ENCODE measurements around the gene NR1I3.
"Not testable (repeated sequence)": the region's sequence is repeated elsewhere in the genome, so short reads cannot be mapped to it uniquely, and the experiment has no call there.

Gene NR1I3

DNA sequence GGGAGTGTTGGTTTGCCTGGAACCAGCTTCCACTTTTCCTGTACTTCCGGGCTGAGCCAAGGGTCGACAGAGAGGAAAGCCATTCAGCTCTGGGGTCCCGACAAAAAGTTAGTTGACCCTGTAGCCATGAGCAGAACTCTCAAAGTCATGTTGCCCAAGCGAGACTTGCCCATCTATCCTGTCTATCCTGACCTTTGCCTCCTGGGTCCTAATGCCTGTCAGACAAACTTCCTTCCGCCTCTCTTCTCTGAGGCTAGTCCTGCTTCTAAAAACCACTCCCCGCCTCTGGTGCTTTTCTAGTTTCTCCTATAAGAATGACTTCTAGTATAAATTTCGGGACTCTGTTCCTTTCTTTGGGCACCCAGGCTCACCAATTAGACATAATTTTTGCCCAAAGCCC is 12.8 kb upstream of the NR1I3 start:
- in situ Hi-C loops (cut with MboI; ENCODE audit: low sequenced_read_pairs) = no loop called here

- in situ Hi-C loops (cut with MboI; ENCODE audit: low sequenced_read_pairs) = not testable (repeated sequence)
These were observed 12.1 kb upstream of the NR1I3 start for GRCh38 chr1:161250100-161250499.

GRCh38 chr1:161244888-161245287 is 6.9 kb upstream of the NR1I3 start:
- in situ Hi-C loops (cut with MboI; ENCODE audit: low sequenced_read_pairs) = no loop called here

- in situ Hi-C loops (cut with MboI; ENCODE audit: low sequenced_read_pairs) = no loop called here
These were observed 4.3 kb upstream of the NR1I3 start for GRCh38 chr1:161242313-161242712.

GRCh38 chr1:161241682-161242081 is 3.7 kb upstream of the NR1I3 start:
- in situ Hi-C loops (cut with MboI; ENCODE audit: low sequenced_read_pairs) = no loop called here

DNA sequence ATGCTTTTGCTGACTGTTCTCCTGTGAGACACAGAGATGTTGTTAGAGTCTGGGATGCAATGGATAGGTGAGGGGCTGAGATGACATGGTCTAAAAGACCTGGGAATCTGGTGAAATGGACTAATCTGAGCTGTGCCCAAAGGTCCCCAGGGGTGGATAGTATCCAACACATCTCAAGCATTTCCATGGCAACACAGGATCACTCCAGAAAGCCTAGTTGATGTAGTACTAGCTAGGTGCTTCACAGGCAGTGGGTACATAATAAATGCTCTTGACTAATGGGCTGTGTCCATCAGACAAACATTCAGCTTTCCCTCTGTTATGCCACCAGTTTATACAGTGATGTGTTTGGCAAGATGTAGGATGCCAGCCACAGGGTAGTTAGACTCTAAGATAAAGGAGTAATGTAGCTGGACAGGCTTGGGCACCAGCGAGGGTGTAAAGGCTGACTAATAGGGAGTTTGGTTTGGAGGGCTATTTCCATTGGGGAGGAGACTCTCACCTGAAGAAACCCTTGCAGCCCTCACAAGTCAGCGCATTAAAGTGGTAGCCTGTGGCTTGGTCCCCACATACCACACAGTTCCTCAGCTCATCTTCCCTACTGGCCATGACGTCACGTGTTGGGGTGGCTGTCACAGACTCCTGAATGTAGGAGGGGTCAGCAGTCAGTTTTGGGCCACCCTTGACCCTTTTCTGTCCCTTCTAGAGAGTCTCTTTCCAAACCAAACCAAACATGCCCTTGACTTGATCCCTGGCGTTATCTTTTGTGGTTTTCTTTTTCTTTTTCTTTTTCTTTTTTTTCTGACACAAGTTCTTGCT is 1.8 kb downstream of the NR1I3 start:
- in situ Hi-C loops (cut with MboI; ENCODE audit: low sequenced_read_pairs) = no loop called here

GRCh38 chr1:161233102-161233501 is 4.9 kb downstream of the NR1I3 start:
- in situ Hi-C loops (cut with MboI; ENCODE audit: low sequenced_read_pairs) = no loop called here

GRCh38 chr1:161230762-161231161 is 7.2 kb downstream of the NR1I3 start:
- in situ Hi-C loops (cut with MboI; ENCODE audit: low sequenced_read_pairs) = no loop called here

DNA sequence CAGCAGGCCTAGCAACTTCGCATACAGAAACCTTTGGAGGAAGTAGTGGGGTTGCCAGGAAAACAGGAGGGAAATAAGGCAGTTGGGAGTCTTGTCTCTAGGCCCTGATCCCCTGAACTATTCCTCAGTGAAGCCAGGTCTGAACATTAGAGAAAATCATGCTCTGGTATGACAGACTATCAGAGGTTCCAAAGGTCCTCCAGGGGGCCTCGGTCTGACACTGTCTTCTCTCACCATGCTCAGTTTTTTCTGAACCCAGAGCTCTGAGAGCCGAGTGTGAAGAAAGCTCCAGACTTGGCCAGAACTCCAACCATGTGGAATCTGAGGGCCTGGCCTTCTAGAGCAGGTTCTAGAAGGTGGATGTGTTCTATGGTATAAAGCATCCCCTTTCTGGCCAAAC is 8.1 kb downstream of the NR1I3 start:
- in situ Hi-C loops (cut with MboI; ENCODE audit: low sequenced_read_pairs) = no loop called here

DNA sequence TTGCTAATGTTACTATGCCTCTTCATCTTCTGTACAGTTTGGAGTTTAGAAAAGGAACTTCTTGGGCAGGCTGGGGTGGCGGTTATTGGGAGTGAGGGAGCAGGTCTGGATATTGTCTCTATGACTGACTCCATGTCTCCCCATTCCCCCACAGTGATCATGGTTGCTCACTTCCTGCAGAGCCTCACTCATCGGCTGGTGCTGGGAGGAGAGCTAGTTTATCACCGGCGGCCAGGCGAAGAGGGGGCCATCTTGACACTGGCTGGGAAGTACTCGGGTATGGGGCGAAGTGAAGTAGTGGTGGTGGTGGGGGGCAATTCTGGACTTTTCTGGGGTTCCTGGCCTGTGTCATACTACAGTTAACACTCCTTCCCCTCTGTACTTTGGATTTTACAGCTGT is 10.0 kb downstream of the NR1I3 start:
- in situ Hi-C loops (cut with MboI; ENCODE audit: low sequenced_read_pairs) = no loop called here

DNA sequence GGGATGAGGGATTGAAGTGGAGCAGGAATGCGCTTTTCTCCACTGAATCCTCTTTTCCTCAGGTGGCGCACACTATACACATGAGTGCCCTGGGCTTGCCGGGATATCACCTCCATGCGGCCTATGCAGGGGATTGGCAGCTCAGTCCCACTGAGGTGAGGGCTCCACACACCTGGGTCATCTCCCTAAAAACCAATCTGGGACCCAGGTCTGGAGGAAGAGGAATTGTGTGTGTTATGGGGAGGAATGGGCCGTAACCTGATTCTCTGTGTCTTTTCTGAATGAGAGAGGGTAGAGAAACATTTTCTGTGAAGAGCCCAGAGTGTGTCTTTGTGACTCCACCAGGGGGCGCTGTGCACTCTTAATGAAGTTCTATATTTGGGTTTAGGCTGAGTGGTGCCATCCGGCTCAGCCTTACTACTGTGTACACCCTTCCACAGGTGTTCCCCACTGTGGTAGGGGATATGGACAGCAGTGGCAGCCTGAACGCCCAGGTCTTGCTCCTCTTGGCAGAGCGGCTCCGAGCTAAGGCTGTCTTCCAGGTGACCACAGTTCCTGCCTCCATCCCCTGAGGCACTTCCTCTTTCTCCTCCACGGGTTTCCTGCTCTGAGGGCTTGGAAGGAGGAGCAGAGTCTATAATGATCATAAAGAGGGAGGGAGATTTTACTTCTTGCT is 10.7 kb downstream of the NR1I3 start:
- in situ Hi-C loops (cut with MboI; ENCODE audit: low sequenced_read_pairs) = no loop called here

GRCh38 chr1:161226759-161227158 is 11.2 kb downstream of the NR1I3 start:
- in situ Hi-C loops (cut with MboI; ENCODE audit: low sequenced_read_pairs) = no loop called here

GRCh38 chr1:161226320-161226711 is 11.7 kb downstream of the NR1I3 start:
- in situ Hi-C loops (cut with MboI; ENCODE audit: low sequenced_read_pairs) = no loop called here

GRCh38 chr1:161225534-161226319 is 12.3 kb downstream of the NR1I3 start, which contains the start of gene TOMM40L:
Gene TOMM40L (plus strand): TSS chr1:161226060. CDS start chr1:161226490, 430 bp downstream.
- in situ Hi-C loops (cut with MboI; ENCODE audit: low sequenced_read_pairs) = no loop called here

DNA sequence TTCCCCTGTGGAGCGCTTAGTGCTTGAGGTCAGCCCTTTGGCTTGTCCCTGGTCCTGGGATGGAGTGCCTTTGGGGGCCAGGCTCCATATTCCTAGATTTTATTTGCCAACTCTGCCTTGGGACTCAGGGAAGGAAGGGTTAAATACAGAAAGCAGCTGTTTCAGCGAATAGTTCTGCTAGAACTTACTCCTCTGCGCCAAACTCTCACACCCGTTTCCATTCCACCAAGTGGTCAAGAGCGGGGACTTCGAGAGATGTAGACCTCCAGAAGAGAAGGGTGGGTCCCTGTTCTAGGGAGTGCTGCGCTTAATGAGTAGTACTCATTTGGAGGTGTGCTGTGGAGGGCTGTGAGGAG is 12.8 kb downstream of the NR1I3 start:
- in situ Hi-C loops (cut with MboI; ENCODE audit: low sequenced_read_pairs) = no loop called here

DNA sequence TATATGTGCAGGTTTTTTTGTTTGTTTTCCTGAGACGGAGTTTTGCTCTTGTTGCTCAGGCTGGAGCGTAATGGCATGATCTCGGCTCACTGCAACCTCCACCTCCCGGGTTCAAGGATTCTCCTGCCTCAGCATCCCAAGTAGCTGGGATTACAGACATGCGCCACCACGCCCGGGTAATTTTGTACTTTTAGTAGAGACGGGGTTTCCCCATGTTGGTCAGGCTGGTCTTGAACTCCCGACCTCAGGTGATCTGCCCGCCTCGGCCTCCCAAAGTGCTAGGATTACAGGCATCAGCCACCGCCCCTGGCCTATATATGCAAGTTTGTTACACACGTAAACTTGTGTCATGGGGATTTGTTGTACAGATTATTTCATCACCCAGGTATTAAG is 13.3 kb downstream of the NR1I3 start:
- in situ Hi-C loops (cut with MboI; ENCODE audit: low sequenced_read_pairs) = loop anchor here (25.0 kb wide), 1 partner anchor 138 kb away; the partner anchor contains the start of gene CFAP126

GRCh38 chr1:161223805-161224694 is 14.0 kb downstream of the NR1I3 start:
- in situ Hi-C loops (cut with MboI; ENCODE audit: low sequenced_read_pairs) = loop anchor here (25.0 kb wide), 1 partner anchor 138 kb away; the partner anchor contains the start of gene CFAP126

DNA sequence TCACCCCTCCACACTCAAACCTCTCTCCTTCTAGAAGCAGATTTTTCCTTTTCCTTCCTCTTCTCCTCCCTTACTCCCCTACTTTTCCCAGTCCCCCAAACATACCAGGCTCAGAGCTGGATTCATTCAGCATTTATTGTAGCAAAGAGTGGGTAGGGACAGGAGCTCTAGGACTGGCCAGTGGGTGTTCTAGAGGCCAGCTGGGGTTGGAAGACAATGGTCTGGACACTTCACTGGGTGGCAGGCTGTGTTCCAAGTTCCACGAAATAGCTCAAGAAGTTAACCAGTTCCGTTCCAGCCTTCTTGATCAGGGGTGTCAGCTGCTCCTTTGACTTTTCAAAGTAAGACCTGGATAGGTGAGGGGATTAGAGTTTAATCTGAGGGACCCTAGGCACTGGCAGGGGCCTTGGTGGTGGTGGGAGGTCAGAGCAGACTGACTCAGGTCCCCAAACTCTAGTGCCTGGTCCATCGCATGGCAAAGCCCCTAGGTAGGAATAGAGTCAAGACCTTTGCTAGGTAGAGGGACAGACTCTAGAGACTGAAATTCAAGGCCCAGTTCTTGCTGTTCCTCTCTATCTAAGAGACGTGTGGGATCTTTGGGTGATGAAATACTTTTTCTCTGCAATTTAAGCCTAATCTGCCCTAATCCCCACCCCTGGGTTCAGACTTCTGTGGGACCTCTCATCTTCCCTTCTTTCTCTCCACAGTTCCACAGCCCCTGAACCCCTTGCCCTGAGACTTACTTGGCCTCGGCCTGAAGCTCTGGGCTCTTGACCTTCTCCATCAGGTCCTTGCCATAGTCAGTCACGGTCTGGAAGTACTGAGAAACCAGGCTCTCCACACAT is 15.6 kb downstream of the NR1I3 start:
- in situ Hi-C loops (cut with MboI; ENCODE audit: low sequenced_read_pairs) = loop anchor here (25.0 kb wide), 1 partner anchor 140 kb away; the partner anchor contains the start of gene CFAP126

GRCh38 chr1:161220002-161220401 is 18.0 kb downstream of the NR1I3 start:
- in situ Hi-C loops (cut with MboI; ENCODE audit: low sequenced_read_pairs) = loop anchor here (25.0 kb wide), 1 partner anchor 142 kb away; the partner anchor contains the start of gene CFAP126

Data from HL-60/S4 treated with phorbol 12-myristate 13-acetate at 8.2 ng/mL for 4 days and 3 days (cell line).